Skeletal muscle tissue (tissue), 4 donors: Measurements from ENCODE around the gene TMEM218. TPM values are rescaled to one million over a fixed set of nuclear protein-coding genes. Genes with fewer than 3 reads are reported as not detected.

Source experiments
- H3K27ac ChIP-seq: one replicate; pipeline ENCODE4 v1.7.0; 2013; ENCODE audit warnings: mild to moderate bottlenecking, low read depth, low read length, inconsistent platforms
- H3K27me3 ChIP-seq, 3 donors: one replicate each; pipeline ENCODE4 v1.7.0; 2013; ENCODE audit warnings: low read length in 3 of 3; ENCODE audit not compliant: control insufficient read depth in 3 of 3, insufficient read depth in 3 of 3
- H3K36me3 ChIP-seq, 3 donors: one replicate each; pipeline ENCODE4 v1.7.0; 2013; ENCODE audit warnings: low read length in 3 of 3; ENCODE audit not compliant: control insufficient read depth in 3 of 3, insufficient read depth in 3 of 3
- H3K4me1 ChIP-seq, 3 donors: one replicate each; pipeline ENCODE4 v1.7.0; 2013; ENCODE audit warnings: low read length in 3 of 3, mild to moderate bottlenecking in 3 of 3; ENCODE audit not compliant: control insufficient read depth in 3 of 3, insufficient read depth in 3 of 3
- H3K4me3 ChIP-seq, 3 donors: one replicate each; pipeline ENCODE4 v1.7.0; 2013; ENCODE audit warnings: low read length in 3 of 3
- H3K9ac ChIP-seq, 3 donors: one replicate each; pipeline ENCODE4 v1.7.0; 2013; ENCODE audit warnings: low read length in 3 of 3, mild to moderate bottlenecking in 3 of 3, moderate library complexity in 2 of 3, low read depth in 1 of 3
- H3K9me3 ChIP-seq, 3 donors: one replicate each; pipeline ENCODE4 v1.7.0; 2013; ENCODE audit warnings: low read length in 3 of 3; ENCODE audit not compliant: control insufficient read depth in 3 of 3
- total RNA-seq: library from RNA; depleted of rRNA; stranded (reverse); fragments of >200 nt; gene quantifications from one replicate; pipeline ENCODE4 v1.2.3, GENCODE V29; 2014
- donor health status: Osteomylitis.

TMEM218 gene
- total RNA-seq, 1 donor from 2014 or later, result 37.1 TPM

- no peaks in the 10 kb centered on the region for H3K36me3 ChIP-seq
- H3K27me3 ChIP-seq, result peaks cover 16 to 59% (median 22%) of the 10 kb centered on the region in 3 donors
- no peak overlapping the region for H3K4me3 ChIP-seq
- no peaks in the 10 kb centered on the region for H3K9me3 ChIP-seq
- H3K9ac ChIP-seq, result no peak overlapping the region
- peaks cover 0 to 4% (median 0%) of the 10 kb centered on the region in 3 donors for H3K4me1 ChIP-seq
- H3K27ac ChIP-seq, result no peak overlapping the region
Observed at GRCh38 chr11:125079151-125079877, 32.1 kb downstream of the TMEM218 start.

GRCh38 chr11:125078516-125079140 lies 32.8 kb downstream of the TMEM218 start:
- no peak overlapping the region for H3K27ac ChIP-seq
- peaks cover 11 to 59% (median 22%) of the 10 kb centered on the region in 3 donors for H3K27me3 ChIP-seq
- H3K4me1 ChIP-seq, result peaks cover 0 to 4% (median 0%) of the 10 kb centered on the region in 3 donors
- no peak overlapping the region for H3K4me3 ChIP-seq
- no peak overlapping the region for H3K9ac ChIP-seq
- H3K9me3 ChIP-seq, result no peaks in the 10 kb centered on the region
- H3K36me3 ChIP-seq, result no peaks in the 10 kb centered on the region

- Histone ChIP-seq H3K4me1 (peaks cover 0 to 4% (median 0%) of the 10 kb centered on the region in 3 donors), H3K4me3 (no peak overlapping the region), H3K27ac (no peak overlapping the region), H3K36me3 (no peaks in the 10 kb centered on the region), H3K27me3 (peaks cover 6 to 55% (median 22%) of the 10 kb centered on the region in 3 donors), H3K9ac (no peak overlapping the region), H3K9me3 (no peaks in the 10 kb centered on the region)
Observed at GRCh38 chr11:125078016-125078415, 33.4 kb downstream of the TMEM218 start.

- peaks cover 2 to 6% (median 2%) of the 10 kb centered on the region in 3 donors for H3K4me1 ChIP-seq
- peaks cover 7 to 42% (median 16%) of the 10 kb centered on the region in 3 donors for H3K27me3 ChIP-seq
- no peaks in the 10 kb centered on the region for H3K9me3 ChIP-seq
- H3K36me3 ChIP-seq, result no peaks in the 10 kb centered on the region
- H3K9ac ChIP-seq, result no peak overlapping the region
- H3K4me3 ChIP-seq, result no peak overlapping the region
- no peak overlapping the region for H3K27ac ChIP-seq
Observed at GRCh38 chr11:125076378-125076945, 35.0 kb downstream of the TMEM218 start.

GRCh38 chr11:125075900-125076317 lies 35.5 kb downstream of the TMEM218 start:
- H3K4me1 ChIP-seq, result peaks cover 6 to 9% (median 7%) of the 10 kb centered on the region in 3 donors
- H3K4me3 ChIP-seq, result no peak overlapping the region
- no peaks in the 10 kb centered on the region for H3K9me3 ChIP-seq
- no peaks in the 10 kb centered on the region for H3K36me3 ChIP-seq
- H3K27me3 ChIP-seq, result peaks cover 5 to 39% (median 14%) of the 10 kb centered on the region in 3 donors
- H3K27ac ChIP-seq, result no peak overlapping the region
- H3K9ac ChIP-seq, result no peak overlapping the region

GRCh38 chr11:125075242-125075625 lies 36.2 kb downstream of the TMEM218 start:
- Histone ChIP-seq H3K9ac (no peak overlapping the region), H3K36me3 (no peaks in the 10 kb centered on the region), H3K27me3 (peaks cover 5 to 34% (median 14%) of the 10 kb centered on the region in 3 donors), H3K4me1 (peaks cover 8 to 12% (median 9%) of the 10 kb centered on the region in 3 donors), H3K4me3 (no peak overlapping the region), H3K9me3 (no peaks in the 10 kb centered on the region), H3K27ac (no peak overlapping the region)

GRCh38 chr11:125074511-125075241 lies 36.8 kb downstream of the TMEM218 start:
- no peak overlapping the region for H3K9ac ChIP-seq
- H3K27ac ChIP-seq, result no peak overlapping the region
- no peak overlapping the region for H3K4me3 ChIP-seq
- H3K4me1 ChIP-seq, result peaks cover 8 to 17% (median 11%) of the 10 kb centered on the region in 3 donors
- no peaks in the 10 kb centered on the region for H3K9me3 ChIP-seq
- peaks cover 5 to 34% (median 14%) of the 10 kb centered on the region in 3 donors for H3K27me3 ChIP-seq
- no peaks in the 10 kb centered on the region for H3K36me3 ChIP-seq

- H3K4me3 ChIP-seq, result no peak overlapping the region
- H3K27me3 ChIP-seq, result peaks cover 5 to 34% (median 14%) of the 10 kb centered on the region in 3 donors
- no peaks in the 10 kb centered on the region for H3K36me3 ChIP-seq
- no peaks in the 10 kb centered on the region for H3K9me3 ChIP-seq
- no peak overlapping the region for H3K27ac ChIP-seq
- H3K4me1 ChIP-seq, result peaks cover 8 to 19% (median 11%) of the 10 kb centered on the region in 3 donors
- no peak overlapping the region for H3K9ac ChIP-seq
Observed at GRCh38 chr11:125073616-125074483, 37.6 kb downstream of the TMEM218 start.

- H3K9me3 ChIP-seq, result no peaks in the 10 kb centered on the region
- H3K27me3 ChIP-seq, result peaks cover 5 to 34% (median 14%) of the 10 kb centered on the region in 3 donors
- H3K4me3 ChIP-seq, result no peak overlapping the region
- no peaks in the 10 kb centered on the region for H3K36me3 ChIP-seq
- H3K4me1 ChIP-seq, result peaks cover 8 to 22% (median 11%) of the 10 kb centered on the region in 3 donors
- no peak overlapping the region for H3K9ac ChIP-seq
- H3K27ac ChIP-seq, result peak overlapping the region; percentile 56
Observed at GRCh38 chr11:125072961-125073590, 38.4 kb downstream of the TMEM218 start.
